ENCODE measurements around the gene GP5.

Gene GP5

GRCh38 chr3:194373028-194373427 is 26.0 kb downstream of the GP5 start:
- no peak overlapping the region for H3K27ac ChIP-seq
- ChIA-PET POLR2A (ENCODE audit: low non-redundant PET) (no interaction called here), CTCF (no interaction called here)
- DNase-seq (ENCODE audit: low spot score) = no peak
- TF ChIP-seq CTCF (conservative IDR thresholded peaks at IDR 0.05; ENCODE audit: low read depth) = no peak

- DNase-seq (ENCODE audit: low spot score) = no peak
- no peak overlapping the region for H3K27ac ChIP-seq
- no peak for TF ChIP-seq CTCF (conservative IDR thresholded peaks at IDR 0.05; ENCODE audit: low read depth)
- CTCF ChIA-PET = interaction anchor here (0.7 kb wide), 1 partner anchor 31 kb away, joined by 5 read pairs; no protein-coding TSS in a partner anchor
- POLR2A ChIA-PET (ENCODE audit: low non-redundant PET) = no interaction called here
Measured at GRCh38 chr3:194370753-194371152, 28.3 kb downstream of the GP5 start.

GRCh38 chr3:194369522-194370279 is 29.4 kb downstream of the GP5 start, which contains the start of gene LRRC15:
LRRC15 (minus strand) TSS chr3:194369743; CDS start chr3:194361043, 8,700 bp downstream.
- no peak within 1 kb of the TSS for H3K27ac ChIP-seq
- POLR2A ChIA-PET (ENCODE audit: low non-redundant PET) = no interaction called here
- CTCF ChIA-PET = interaction anchor here (0.9 kb wide), 1 partner anchor 26 kb away, joined by 4 read pairs; no protein-coding TSS in a partner anchor
- peak; percentile 22 for DNase-seq (ENCODE audit: low spot score)
- no peak for TF ChIP-seq CTCF (conservative IDR thresholded peaks at IDR 0.05; ENCODE audit: low read depth)

GRCh38 chr3:194368918-194369317 is 30.1 kb downstream of the GP5 start:
- no peak for TF ChIP-seq CTCF (conservative IDR thresholded peaks at IDR 0.05; ENCODE audit: low read depth)
- POLR2A ChIA-PET (ENCODE audit: low non-redundant PET) = no interaction called here
- DNase-seq (ENCODE audit: low spot score) = no peak
- CTCF ChIA-PET = no interaction called here
- no peak overlapping the region for H3K27ac ChIP-seq

GRCh38 chr3:194367992-194368841 is 30.8 kb downstream of the GP5 start:
- CTCF ChIA-PET = no interaction called here
- no peak for TF ChIP-seq CTCF (conservative IDR thresholded peaks at IDR 0.05; ENCODE audit: low read depth)
- H3K27ac ChIP-seq = no peak overlapping the region
- POLR2A ChIA-PET (ENCODE audit: low non-redundant PET) = no interaction called here
- no peak for DNase-seq (ENCODE audit: low spot score)

GRCh38 chr3:194365978-194366490 is 33.0 kb downstream of the GP5 start:
- ChIA-PET POLR2A (ENCODE audit: low non-redundant PET) (no interaction called here), CTCF (interaction anchor here (0.6 to 2.2 kb wide), 3 partner anchors 22 to 135 kb away, joined by 3 to 12 read pairs (median 3); no protein-coding TSS in a partner anchor)
- H3K27ac ChIP-seq = no peak overlapping the region
- DNase-seq (ENCODE audit: low spot score) = no peak
- no peak for TF ChIP-seq CTCF (conservative IDR thresholded peaks at IDR 0.05; ENCODE audit: low read depth)

Measured in RWPE1 (cell line).